ENCODE measurements around the gene C11orf21.

C11orf21 gene

GRCh38 chr11:2268729-2269600 is 32.8 kb downstream of the C11orf21 start:
- Mint-ChIP-seq H3K4me3 (peak overlapping the region; percentile 60), H3K36me3 (ENCODE audit: low read depth) (no peaks in the 10 kb centered on the region), H3K4me1 (peaks cover 40% of the 10 kb centered on the region), H3K27me3 (peaks cover 29% of the 10 kb centered on the region), H3K27ac (no peak overlapping the region), H3K9me3 (no peaks in the 10 kb centered on the region)
- DNase-seq (peak; percentile 83), ATAC-seq (peak; percentile 76)

- H3K27ac Mint-ChIP-seq: no peak overlapping the region
- ATAC-seq: no peak
- peaks cover 40% of the 10 kb centered on the region for H3K4me1 Mint-ChIP-seq
- H3K36me3 Mint-ChIP-seq (ENCODE audit: low read depth): no peaks in the 10 kb centered on the region
- DNase-seq: no peak
- H3K4me3 Mint-ChIP-seq: peak overlapping the region; percentile 35
- no peaks in the 10 kb centered on the region for H3K9me3 Mint-ChIP-seq
- H3K27me3 Mint-ChIP-seq: peaks cover 23% of the 10 kb centered on the region
Measured at GRCh38 chr11:2267851-2268728, 33.6 kb downstream of the C11orf21 start.

GRCh38 chr11:2267306-2267850 is 34.3 kb downstream of the C11orf21 start:
- H3K27me3 Mint-ChIP-seq: peaks cover 16% of the 10 kb centered on the region
- no peaks in the 10 kb centered on the region for H3K9me3 Mint-ChIP-seq

GRCh38 chr11:2266586-2267305 is 35.0 kb downstream of the C11orf21 start:
- ATAC-seq (no peak), DNase-seq (no peak)
- H3K27me3 Mint-ChIP-seq: peaks cover 12% of the 10 kb centered on the region
- H3K4me1 Mint-ChIP-seq: peaks cover 37% of the 10 kb centered on the region
- no peaks in the 10 kb centered on the region for H3K36me3 Mint-ChIP-seq (ENCODE audit: low read depth)
- H3K27ac Mint-ChIP-seq: no peak overlapping the region
- peak overlapping the region; percentile 18 for H3K4me3 Mint-ChIP-seq
- H3K9me3 Mint-ChIP-seq: no peaks in the 10 kb centered on the region

More at GRCh38 chr11:2267306-2267850, 34.3 kb downstream of the C11orf21 start:
- Mint-ChIP-seq H3K27ac (no peak overlapping the region), H3K4me1 (peaks cover 38% of the 10 kb centered on the region), H3K4me3 (no peak overlapping the region), H3K36me3 (ENCODE audit: low read depth) (no peaks in the 10 kb centered on the region)
- ATAC-seq (no peak), DNase-seq (no peak)

GRCh38 chr11:2265854-2266585 is 35.7 kb downstream of the C11orf21 start:
- no peak for DNase-seq
- Mint-ChIP-seq H3K9me3 (no peaks in the 10 kb centered on the region), H3K4me3 (peak overlapping the region; percentile 48), H3K4me1 (peaks cover 35% of the 10 kb centered on the region), H3K36me3 (ENCODE audit: low read depth) (no peaks in the 10 kb centered on the region), H3K27me3 (peaks cover 8% of the 10 kb centered on the region), H3K27ac (peak overlapping the region; percentile 76)
- no peak for ATAC-seq

GRCh38 chr11:2265396-2265795 is 36.3 kb downstream of the C11orf21 start:
- Mint-ChIP-seq H3K27ac (peak overlapping the region; percentile 76), H3K36me3 (ENCODE audit: low read depth) (no peaks in the 10 kb centered on the region), H3K4me1 (peaks cover 33% of the 10 kb centered on the region), H3K9me3 (no peaks in the 10 kb centered on the region), H3K27me3 (peaks cover 5% of the 10 kb centered on the region), H3K4me3 (peak overlapping the region; percentile 48)
- DNase-seq: no peak
- peak; percentile 45 for ATAC-seq

GRCh38 chr11:2264366-2265053 is 37.2 kb downstream of the C11orf21 start:
- no peak overlapping the region for H3K4me3 Mint-ChIP-seq
- DNase-seq: no peak
- H3K27me3 Mint-ChIP-seq: peaks cover 4% of the 10 kb centered on the region
- no peak overlapping the region for H3K27ac Mint-ChIP-seq
- H3K36me3 Mint-ChIP-seq (ENCODE audit: low read depth): no peaks in the 10 kb centered on the region
- no peaks in the 10 kb centered on the region for H3K9me3 Mint-ChIP-seq
- peaks cover 33% of the 10 kb centered on the region for H3K4me1 Mint-ChIP-seq
- no peak for ATAC-seq

GRCh38 chr11:2263724-2264360 is 37.9 kb downstream of the C11orf21 start:
- Mint-ChIP-seq H3K4me1 (peaks cover 31% of the 10 kb centered on the region), H3K27me3 (no peaks in the 10 kb centered on the region), H3K9me3 (no peaks in the 10 kb centered on the region), H3K4me3 (no peak overlapping the region), H3K36me3 (ENCODE audit: low read depth) (no peaks in the 10 kb centered on the region), H3K27ac (no peak overlapping the region)
- DNase-seq: no peak
- ATAC-seq: no peak

GRCh38 chr11:2263071-2263565 is 38.6 kb downstream of the C11orf21 start:
- ATAC-seq (no peak), DNase-seq (no peak)
- Mint-ChIP-seq H3K27me3 (no peaks in the 10 kb centered on the region), H3K36me3 (ENCODE audit: low read depth) (no peaks in the 10 kb centered on the region), H3K4me3 (no peak overlapping the region), H3K4me1 (peaks cover 26% of the 10 kb centered on the region), H3K9me3 (no peaks in the 10 kb centered on the region), H3K27ac (no peak overlapping the region)

- Mint-ChIP-seq H3K27me3 (no peaks in the 10 kb centered on the region), H3K9me3 (no peaks in the 10 kb centered on the region), H3K4me3 (no peak overlapping the region), H3K36me3 (ENCODE audit: low read depth) (no peaks in the 10 kb centered on the region), H3K27ac (no peak overlapping the region), H3K4me1 (peaks cover 20% of the 10 kb centered on the region)
- ATAC-seq: no peak
- DNase-seq: no peak
Measured at GRCh38 chr11:2262301-2263070, 39.2 kb downstream of the C11orf21 start.

- H3K27ac Mint-ChIP-seq: no peak overlapping the region
- H3K9me3 Mint-ChIP-seq: no peaks in the 10 kb centered on the region
- H3K4me1 Mint-ChIP-seq: peaks cover 14% of the 10 kb centered on the region
- ATAC-seq (no peak), DNase-seq (no peak)
- no peak overlapping the region for H3K4me3 Mint-ChIP-seq
- H3K36me3 Mint-ChIP-seq (ENCODE audit: low read depth): no peaks in the 10 kb centered on the region
- H3K27me3 Mint-ChIP-seq: no peaks in the 10 kb centered on the region
Measured at GRCh38 chr11:2261436-2262230, 40.1 kb downstream of the C11orf21 start.

All from activated naive CD8-positive, alpha-beta T cell treated with anti-CD3 and anti-CD28 coated beads, Interleukin-2, amount 50 U/mL, for 24 hours (primary cell).